Cerebellar cortex (tissue), 1 donor: Measurements from ENCODE around the gene IQGAP2.
A peak's percentile ranks its signal among the peaks of the same experiment; 100 is the strongest.
"Not testable (repeated sequence)": the region's sequence is repeated elsewhere in the genome, so short reads cannot be mapped to it uniquely, and the experiment has no call there.

Experiments used
- DNase-seq: peaks from one replicate; pipeline ENCODE4 v3.0.0-alpha.2; 2015; ENCODE audit warnings: low spot score

The IQGAP2 gene

GRCh38 chr5:76717222-76718083 is 314.4 kb downstream of the IQGAP2 start:
- DNase-seq, result no peak

GRCh38 chr5:76718381-76718832 is 315.3 kb downstream of the IQGAP2 start:
- no peak for DNase-seq

GRCh38 chr5:76718880-76719279 is 315.8 kb downstream of the IQGAP2 start:
- no peak for DNase-seq

- DNase-seq, result no peak
Observed at GRCh38 chr5:76720988-76721569, 318.0 kb downstream of the IQGAP2 start.

- DNase-seq, result no peak
Observed at GRCh38 chr5:76723266-76723665, 320.2 kb downstream of the IQGAP2 start.

- DNase-seq, result no peak
Observed at GRCh38 chr5:76723906-76724305, 320.8 kb downstream of the IQGAP2 start.

GRCh38 chr5:76724871-76725270 is 321.8 kb downstream of the IQGAP2 start:
- DNase-seq, result no peak

- DNase-seq, result no peak
Observed at GRCh38 chr5:76728965-76729364, 325.9 kb downstream of the IQGAP2 start.

GRCh38 chr5:76729373-76730290 is 326.5 kb downstream of the IQGAP2 start:
- no peak for DNase-seq

GRCh38 chr5:76732405-76733048 is 329.4 kb downstream of the IQGAP2 start:
- no peak for DNase-seq

GRCh38 chr5:76733049-76733417 is 329.9 kb downstream of the IQGAP2 start:
- DNase-seq, result no peak

- DNase-seq, result peak; percentile 78
Observed at GRCh38 chr5:76735762-76736545, 332.9 kb downstream of the IQGAP2 start.

GRCh38 chr5:76736679-76737556 is 333.8 kb downstream of the IQGAP2 start:
- DNase-seq, result peak; percentile 88

GRCh38 chr5:76737846-76738245 is 334.8 kb downstream of the IQGAP2 start:
- DNase-seq, result peak; percentile 39

- not testable (repeated sequence) for DNase-seq
Observed at GRCh38 chr5:76741506-76741905, 338.4 kb downstream of the IQGAP2 start.

GRCh38 chr5:76742583-76742982 is 339.5 kb downstream of the IQGAP2 start:
- no peak for DNase-seq

- no peak for DNase-seq
Observed at GRCh38 chr5:76744632-76745031, 341.5 kb downstream of the IQGAP2 start.

- no peak for DNase-seq
Observed at GRCh38 chr5:76745670-76746069, 342.6 kb downstream of the IQGAP2 start.

- DNase-seq, result no peak
Observed at GRCh38 chr5:76746677-76747076, 343.6 kb downstream of the IQGAP2 start.

- no peak for DNase-seq
Observed at GRCh38 chr5:76747706-76748105, 344.6 kb downstream of the IQGAP2 start.
